HCEC 1CT (cell line): ENCODE data around the gene GPR151.
"Not testable (repeated sequence)": the region's sequence is repeated elsewhere in the genome, so short reads cannot be mapped to it uniquely, and the experiment has no call there.

Source experiments
- DNase-seq: peaks from one replicate; pipeline ENCODE4 v3.0.0-alpha.2; 2017

GPR151 gene

DNA sequence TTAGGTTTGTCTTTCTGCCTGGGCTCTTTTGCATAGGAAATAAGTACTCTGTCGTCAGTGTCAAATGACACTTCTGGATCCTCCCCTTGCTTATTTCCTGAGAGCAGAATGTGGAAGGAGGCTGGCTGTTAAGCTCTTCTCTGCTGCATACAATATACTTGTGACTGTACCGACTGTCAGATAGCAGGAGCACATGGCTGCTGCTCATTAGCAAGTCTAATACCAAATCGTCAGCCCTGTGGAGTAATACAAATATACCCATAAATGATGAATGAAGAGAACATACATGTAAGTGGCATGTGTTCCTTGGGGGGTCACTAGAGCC lies at the start of gene GPR151:
Gene GPR151, minus strand, starts transcription at position 40 of the 325 bp plus-strand sequence. CDS start 77 bp downstream, outside the sequence.
- DNase-seq = no peak

DNA sequence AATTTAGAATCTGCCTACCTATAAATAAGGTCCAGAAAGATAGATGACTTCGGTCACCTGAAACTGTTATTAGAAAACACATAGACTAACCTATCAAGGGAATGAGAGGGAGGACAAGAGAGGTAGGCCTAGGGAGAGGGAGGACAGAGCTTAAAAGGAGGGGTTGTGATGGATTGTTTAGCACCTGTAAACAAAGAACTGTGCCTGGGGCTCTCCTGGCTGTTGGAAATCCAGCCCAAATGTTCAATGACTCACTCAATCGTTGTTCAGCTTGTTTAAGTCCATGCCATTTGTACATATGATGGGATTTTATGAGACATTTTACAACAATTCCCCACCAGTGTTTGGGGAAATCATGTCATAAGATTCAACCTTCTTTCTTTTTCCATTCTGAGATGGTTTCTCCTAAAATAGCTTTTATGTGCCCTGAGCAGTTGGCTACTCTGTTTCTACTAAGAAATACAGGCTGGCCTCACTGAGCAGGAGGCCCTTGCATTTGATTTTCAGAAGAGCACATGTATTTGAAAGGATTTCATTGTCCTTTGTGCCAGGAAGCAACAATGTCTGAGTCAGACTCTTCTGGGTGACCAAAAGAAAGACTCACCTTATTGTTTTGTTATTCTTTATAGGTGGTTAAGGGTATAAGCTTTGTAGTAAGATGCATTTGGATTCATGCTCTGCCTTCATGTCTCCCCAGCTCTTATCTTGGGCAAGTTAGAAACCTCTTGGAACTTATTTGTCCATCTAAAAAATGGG lies 48.2 kb upstream of the GPR151 start:
- no peak for DNase-seq

DNA sequence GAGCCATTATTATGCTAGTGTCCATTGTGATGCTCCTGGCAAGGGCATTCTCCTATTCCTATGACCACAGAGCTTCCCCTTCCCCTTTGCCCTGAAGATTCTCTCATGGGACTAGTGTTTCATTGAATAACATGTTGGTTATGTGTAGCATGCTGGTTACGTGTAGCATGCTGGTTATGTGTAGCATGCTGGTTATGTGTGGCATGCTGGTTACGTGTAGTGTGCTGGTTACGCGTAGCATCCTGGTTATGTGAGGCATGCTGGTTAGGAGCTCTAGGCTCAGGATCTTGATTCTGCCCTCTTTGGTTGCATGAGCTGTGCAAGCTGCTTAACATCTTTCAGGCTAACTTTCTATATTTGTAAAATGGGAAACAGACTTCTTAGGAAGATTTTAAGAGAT lies 46.5 kb upstream of the GPR151 start:
- DNase-seq = no peak

DNA sequence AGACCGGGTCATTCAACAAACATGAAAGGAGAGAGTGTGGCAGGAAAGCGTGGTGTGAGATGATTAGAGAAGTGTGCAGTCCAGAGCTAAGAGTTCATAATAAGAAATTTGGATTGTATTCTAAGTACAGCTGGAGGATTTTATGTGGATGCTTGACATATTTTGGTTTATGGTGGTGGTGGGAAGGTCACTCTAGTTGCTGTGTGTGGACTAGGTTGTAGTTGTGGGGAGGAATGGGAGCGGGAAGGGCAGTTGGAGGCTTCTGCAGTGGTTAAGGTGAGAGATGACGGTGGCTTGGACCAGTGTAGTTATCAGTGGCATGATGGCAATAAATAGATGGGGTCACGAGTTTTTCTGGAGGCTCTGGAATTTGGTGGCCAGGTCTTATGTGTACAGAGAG lies 45.7 kb upstream of the GPR151 start:
- no peak for DNase-seq

DNA sequence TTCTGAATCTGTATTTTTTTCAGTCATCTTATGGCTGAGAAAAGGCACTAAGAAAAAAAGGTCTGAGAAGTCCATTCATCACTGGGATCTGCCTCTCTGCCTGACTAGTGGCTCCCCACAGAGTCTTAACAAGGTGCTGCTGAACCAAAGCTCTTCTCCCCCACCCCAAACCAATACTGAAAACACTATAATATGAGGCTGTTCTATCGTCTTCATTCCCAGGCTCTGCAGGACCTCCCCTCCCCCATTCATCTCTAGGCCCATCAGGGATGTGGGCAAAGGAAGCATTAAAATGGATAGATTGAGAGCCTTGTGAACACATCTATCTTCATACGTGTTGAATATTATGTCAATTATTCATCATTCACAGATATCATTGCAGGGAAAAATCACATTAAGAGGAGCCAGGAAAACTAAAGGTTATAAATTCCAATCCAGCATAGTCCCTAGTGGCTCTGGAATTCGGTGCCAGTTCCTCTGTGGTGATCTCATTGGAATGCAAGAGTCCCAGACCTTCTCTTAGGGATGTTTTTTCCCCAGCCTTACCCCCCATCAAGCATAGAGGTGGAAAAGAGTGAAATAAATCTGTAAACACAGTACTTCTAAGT lies 44.3 kb upstream of the GPR151 start:
- peak; percentile 11 for DNase-seq

DNA sequence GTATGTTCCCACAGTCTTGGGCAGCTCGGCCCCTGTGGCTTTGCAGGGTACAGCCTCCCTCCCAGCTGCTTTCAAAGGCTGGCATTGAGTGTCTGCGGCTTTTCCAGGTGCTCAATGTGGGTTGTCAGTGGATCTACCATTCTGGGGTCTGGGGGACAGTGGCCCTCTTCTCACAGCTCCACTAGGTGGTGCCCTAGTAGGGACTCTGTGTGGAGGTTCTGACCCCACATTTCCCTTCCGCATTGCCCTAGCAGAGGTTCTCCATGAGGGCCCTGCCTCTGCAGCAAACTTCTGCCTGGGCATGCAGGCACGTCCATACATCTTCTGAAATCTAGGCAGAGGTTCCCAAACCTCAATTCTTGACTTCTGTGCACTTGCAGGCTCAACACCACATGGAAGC lies 40.9 kb upstream of the GPR151 start:
- not testable (repeated sequence) for DNase-seq

DNA sequence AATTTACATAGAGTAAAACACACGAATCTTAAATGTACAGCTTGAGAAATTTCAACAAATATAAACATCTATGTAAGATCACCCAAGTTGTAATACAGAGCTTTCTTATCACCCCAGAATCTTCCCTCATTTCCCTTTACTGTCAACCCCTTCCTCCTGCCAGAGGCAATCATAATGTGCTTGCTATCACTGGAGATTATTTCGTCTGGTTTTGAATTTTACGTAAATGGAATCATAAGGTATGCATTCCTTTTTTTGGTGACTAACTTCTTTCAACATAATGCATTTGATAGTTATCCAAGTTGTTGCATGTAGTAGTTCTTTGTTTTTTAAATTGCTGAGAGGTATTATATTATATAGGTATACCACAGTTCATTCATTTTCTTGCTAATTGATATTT lies 37.5 kb upstream of the GPR151 start:
- no peak for DNase-seq

DNA sequence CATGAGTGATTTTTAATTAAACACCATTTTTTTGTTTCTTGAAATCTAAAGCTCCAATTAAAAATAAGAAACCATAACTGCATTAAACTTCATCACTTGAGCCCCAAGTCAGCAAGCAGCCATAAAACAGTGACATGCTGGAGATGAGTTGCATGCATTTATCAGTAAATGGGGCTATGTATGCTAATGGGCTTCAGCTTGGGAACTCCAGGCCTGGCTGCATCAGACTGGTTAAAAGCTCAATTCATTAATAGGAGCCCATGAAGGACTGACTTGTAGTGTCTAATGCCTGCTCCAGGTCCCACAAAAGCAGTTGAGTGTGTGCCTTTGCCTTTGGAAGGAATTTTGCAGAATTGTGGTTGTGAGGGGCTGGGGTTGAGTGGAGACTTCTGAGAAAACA lies 33.6 kb upstream of the GPR151 start:
- DNase-seq = no peak

DNA sequence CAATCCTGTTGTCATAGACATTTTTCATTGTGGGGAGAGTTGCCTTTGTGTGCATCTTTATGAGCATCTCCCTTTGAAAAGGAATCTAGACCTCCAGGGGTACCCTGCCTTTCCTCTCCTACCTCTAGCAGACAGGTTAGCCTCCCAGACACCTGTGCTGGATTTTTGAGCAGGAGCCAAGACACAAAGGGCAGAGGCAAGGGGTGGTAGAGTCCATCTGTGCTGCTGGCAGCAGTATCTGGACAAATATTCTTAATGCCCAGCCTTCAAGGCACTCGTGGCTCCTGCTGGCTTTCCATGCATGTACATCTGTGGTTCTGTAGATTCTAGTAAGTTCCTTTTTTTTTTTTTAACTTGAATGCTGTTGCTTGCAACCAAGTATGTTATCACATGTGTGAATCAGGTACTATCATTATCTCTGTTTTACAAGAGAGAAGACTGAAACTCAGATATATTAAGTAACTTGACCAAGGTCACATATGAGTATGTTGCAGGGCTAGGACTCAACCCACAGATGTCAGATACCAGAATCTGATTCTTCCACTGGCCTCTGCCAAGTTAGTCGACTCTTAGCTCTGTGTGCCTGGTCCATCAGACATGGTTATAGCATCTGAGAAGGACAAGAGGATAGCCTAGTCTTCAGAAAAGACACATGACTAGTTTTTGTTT lies 32.9 kb upstream of the GPR151 start:
- no peak for DNase-seq

DNA sequence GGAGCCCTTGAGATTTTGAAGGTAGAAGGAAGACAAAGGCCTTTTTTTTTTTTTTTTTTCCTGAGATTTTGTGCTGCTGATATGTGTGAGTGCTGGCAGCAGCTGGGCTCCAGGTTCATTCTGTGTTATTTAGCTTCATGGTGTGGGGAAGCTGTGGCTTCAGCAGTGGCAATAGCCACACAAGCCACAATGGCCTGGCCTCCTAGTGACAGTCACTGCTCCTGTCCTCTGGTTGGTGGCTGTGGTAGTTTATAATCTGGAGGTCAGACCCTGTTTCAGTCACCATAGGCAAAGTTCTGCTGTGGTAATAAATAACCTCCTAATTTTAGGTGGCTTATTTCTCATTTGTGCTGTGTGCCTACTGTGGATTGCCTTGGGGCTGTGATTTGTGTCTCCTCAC lies 28.2 kb upstream of the GPR151 start:
- no peak for DNase-seq

DNA sequence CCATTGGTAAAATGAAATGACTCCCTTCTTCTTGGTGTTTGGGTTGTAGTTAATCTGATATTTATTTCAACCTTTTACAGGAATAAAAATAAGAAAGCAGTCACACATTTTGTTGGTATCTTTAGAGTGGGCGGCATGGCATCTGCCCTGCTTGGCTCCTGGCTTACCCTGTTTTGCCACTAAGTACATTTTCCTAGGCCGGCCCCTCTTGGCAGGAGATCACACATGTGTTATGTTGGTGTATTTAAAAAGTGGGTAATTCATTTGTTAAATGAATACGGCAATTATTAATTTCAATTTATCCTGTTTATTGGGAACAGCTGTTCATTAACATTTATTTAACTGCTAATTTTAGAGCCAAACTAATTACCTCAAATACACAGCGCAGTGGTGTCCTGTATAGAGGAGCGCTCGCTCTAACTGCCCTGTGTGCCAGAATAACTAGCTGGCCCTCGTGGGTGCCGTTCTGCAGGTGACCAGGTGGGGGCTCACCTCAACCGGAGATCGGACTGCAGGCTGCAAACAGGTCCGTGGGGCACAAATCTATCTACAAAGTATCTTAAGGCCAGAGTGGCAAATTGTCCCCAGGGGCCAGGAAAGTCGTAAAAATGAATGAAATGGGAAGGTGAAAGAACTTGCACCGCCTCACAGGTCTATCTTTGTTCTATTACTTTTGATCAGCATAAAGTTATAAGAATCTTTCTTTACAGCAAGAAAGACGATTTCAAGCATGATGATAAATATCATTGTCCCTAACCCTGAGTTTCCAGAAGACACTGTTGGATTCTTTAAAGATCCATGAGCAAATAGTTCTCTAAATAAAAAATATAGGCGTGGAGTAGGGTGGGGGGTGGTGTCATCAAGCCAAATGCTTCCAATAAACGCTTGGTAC lies 26.2 kb upstream of the GPR151 start:
- peak; percentile 40 for DNase-seq

DNA sequence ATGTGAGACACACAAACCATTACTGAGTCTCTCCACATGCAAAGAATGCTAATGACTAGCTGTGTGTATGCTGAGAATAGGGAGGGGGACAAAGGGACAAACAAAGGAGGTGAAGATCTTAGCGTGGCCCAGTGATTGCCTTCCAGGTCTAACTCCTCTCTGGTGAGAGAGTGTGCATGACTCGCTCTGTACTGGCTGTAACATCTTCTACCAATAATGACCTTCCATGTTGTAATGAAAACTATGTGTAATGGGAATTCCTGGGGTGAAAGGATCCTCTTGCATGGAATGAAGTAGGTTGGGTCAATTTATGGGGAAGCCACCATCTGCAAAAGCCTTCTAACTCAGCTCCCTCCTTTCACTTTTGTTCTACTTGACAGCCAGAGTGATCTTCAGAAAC lies 24.4 kb upstream of the GPR151 start:
- no peak for DNase-seq

DNA sequence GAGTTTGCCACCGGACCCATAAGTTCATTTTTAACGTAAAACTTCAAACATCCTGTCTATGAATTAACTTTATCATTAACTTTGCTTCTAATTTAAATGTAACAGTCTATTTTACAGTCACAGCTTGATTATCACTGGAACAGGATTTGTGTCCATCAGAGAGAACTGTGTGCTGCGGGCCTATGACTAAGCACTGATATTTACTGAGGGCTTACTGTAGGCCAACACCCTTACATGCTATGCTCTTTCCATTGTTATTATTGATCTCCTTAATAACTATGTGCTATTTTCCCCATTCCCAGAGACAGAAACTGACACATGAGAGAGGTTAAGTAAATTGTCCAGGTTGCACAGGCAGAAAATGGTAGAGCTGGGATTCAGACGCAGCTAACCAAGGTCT lies 24.0 kb upstream of the GPR151 start:
- DNase-seq = no peak

DNA sequence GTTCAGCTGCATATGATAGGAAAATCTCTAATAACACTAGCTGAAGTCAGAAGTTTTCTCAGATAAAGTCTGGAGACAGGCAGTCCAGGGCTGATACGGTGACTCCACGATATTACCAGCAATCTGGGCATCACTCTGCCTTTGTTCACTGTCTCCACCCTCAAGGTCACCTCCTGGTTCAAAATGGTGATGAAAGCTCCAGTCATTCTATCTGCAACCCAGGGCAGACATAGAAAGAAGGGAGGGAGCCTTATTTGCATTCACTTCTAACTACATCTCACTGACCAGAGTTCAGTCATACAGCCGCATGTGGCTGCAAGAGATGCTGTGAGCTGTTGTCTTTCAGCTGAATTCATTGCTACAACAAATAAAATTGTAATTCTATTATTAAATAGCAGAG lies 22.4 kb upstream of the GPR151 start:
- DNase-seq = no peak

DNA sequence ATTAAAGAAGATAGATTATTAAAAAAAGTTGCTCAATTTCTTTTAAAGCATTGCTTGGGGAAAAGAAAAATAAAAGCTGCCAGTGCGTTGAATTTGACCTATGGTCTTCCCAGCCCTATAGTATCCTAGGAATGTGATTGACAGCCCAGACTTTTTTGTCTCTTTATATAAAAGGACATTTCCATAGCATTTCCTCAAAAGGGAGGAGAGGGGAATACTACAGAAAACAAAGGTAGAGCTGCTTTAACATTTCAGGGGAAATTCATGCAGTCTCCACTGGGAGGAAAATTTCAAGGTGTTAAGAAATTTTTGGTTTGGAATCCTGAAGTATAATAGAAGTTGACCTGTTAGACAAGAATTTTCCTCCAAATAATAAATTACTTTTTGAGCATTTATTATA lies 17.9 kb upstream of the GPR151 start:
- DNase-seq = no peak

DNA sequence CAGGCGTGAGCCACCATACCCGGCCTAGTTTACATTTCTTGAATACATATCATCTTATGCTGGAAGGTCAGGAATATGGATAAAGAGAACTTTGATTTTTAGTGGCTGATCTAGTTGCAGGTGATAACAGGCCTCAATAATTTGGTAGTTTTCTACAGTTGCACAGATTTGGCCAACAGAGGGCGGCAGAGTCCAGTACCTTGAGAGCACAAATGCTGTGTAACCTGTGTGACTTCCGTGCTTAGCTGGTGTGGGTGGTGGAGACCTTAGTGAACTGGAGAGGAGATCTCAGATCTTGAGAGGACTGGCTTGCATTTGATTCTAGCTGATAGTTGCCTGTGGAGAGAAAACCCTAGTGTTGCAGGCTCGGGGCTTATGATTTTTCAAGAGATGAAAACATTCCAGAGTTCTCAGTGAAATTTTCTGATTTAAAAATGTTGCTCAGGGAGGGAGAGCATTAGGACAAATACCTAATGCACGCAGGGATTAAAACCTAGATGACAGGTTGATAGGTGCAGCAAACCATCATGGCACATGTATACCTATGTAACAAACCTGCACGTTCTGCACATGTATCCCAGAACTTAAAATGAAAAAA lies 17.4 kb upstream of the GPR151 start:
- peak; percentile 18 for DNase-seq

DNA sequence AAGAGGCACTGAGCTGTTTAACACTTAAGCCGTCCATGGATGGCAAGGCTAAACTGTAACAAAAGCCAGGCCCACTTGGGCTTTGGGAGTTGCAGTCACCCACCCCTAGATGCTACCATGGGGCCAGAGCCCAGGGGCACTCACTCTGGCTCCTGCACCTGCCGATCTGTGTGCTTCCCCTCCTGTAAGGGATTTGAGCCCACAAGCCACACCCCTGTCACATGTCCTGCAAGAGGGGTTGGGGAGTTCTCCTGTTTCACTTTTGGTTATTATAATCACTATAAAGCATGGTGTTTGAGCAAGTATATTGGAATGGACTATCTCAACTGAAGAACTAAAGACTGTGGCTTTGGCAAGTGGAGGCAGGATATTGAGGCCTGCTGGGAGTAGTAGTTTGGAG lies 14.0 kb upstream of the GPR151 start:
- no peak for DNase-seq

DNA sequence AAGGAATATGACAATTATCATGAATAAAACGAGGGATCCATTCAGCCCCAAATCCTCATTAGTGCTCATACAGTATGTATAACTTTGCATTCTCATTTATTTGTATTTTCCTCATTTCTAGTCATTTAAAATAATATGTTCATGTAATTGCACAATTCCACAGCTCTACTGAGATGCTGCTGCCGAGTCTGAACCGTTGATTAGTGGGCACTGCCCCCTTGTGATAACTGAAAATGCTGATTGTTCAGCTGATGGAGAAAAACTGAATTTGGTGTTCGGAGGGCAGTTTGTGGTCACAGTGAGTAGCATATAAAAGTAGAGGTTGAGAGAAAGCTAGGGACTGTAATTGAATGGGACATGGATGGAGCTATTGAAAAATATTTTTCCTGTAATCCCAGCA lies 12.2 kb upstream of the GPR151 start:
- no peak for DNase-seq

DNA sequence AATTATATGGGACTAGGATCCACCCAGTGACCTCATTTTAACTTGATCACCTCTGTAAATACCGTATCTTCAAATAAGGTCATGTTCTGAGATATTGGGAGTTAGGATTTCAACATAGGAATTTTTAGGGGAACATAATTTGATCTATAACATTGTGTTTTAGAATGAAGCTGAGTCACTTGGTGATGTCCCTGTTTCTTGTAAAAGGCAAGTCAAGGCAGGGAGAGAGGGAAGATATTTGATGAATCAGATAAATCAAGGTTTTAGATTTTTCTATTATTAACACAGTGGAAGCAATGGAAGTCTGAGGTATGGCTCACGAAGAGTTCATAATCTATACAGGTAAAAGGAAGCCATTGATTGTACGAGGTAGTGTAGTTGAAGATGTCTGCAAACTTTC lies 11.8 kb upstream of the GPR151 start:
- no peak for DNase-seq

DNA sequence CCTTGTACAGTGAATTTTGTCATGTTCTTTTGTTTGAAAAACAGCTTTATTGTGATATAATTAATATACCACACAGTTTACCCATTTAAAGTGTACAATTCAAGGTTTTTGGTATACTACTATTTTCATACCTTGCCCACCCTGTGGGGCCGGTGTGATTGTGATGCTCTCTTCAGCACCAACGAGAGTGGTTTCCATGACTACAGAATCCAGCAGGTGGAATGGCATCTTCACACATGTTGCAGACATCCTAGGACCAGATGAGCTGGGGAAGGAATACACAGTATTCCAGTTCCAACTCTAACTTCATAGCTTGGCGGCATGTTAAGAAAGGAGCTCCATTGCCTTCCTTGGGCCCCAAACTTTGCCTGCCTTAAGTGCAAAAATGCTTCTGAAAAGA lies 7.7 kb upstream of the GPR151 start:
- DNase-seq = no peak

DNA sequence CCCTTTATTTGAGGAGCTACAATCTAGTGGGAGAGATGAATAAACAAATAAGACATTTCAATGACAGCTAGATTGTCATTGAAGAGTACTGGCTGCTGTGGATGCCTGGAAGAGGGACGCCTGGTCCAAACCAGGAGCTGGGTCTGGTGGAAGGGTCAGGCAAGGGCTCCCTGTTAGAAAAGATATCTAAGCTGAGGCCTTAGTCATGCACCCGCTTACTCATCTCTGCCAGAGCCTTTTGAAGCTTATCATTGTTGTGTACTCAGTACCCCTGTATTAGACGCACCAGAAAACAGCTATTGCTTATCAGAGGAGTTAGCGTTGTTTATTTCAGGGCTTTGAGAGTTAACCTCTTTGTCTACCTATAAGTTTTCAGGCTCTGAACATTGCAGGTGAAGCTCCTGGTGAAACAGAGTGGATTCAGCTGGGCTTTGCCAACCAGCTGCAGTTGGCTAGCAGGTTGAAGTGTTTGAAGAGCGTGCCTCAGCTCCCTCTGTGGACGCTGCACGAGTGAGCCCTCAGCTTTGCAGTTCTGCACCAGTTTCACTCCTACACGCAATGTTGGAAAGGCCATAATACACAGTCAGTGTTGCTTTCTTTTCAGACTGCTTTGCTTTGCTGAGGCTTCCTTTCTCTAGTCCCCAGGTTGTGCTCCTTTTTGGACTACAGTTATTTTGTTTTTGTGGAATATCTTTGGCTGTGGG lies 5.6 kb upstream of the GPR151 start:
- DNase-seq = no peak

DNA sequence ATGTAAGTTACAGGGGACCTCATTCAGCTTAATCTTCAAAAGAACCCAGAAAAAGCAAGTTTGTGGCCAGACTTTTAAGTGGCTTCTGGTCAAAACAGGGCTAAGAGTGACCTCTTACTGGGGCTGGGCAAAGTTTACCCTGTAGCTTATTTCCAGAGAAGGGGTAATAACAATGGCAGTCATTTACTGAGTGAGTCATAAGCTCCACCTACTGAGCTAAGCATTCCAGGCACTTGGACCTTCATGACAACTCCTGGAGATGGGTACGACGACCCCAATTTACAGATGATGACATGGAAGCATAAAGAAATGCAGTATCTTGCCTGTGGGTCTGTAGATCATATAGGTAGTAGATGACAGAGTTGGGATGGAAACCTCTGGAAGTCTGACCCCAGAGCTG lies 4.7 kb upstream of the GPR151 start:
- DNase-seq = no peak
